Measurements from ENCODE around the gene LCN9.

Gene LCN9

GRCh38 chr9:135678236-135679017 is 15.3 kb downstream of the LCN9 start:
- no peak for DNase-seq (ENCODE audit: low spot score)
- in situ Hi-C loops (cut with MboI; ENCODE audit: low pct_unique_long_range_greater_than_20kb, low sequenced_read_pairs, unreplicated experiment): no loop called here
- TF ChIP-seq, protein P1, sequence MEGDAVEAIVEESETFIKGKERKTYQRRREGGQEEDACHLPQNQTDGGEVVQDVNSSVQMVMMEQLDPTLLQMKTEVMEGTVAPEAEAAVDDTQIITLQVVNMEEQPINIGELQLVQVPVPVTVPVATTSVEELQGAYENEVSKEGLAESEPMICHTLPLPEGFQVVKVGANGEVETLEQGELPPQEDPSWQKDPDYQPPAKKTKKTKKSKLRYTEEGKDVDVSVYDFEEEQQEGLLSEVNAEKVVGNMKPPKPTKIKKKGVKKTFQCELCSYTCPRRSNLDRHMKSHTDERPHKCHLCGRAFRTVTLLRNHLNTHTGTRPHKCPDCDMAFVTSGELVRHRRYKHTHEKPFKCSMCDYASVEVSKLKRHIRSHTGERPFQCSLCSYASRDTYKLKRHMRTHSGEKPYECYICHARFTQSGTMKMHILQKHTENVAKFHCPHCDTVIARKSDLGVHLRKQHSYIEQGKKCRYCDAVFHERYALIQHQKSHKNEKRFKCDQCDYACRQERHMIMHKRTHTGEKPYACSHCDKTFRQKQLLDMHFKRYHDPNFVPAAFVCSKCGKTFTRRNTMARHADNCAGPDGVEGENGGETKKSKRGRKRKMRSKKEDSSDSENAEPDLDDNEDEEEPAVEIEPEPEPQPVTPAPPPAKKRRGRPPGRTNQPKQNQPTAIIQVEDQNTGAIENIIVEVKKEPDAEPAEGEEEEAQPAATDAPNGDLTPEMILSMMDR (IDR thresholded peaks at IDR 0.05; ENCODE audit: extremely low read depth, insufficient read depth, missing control alignments): no peak

GRCh38 chr9:135680056-135680455 is 16.9 kb downstream of the LCN9 start:
- in situ Hi-C loops (cut with MboI; ENCODE audit: low pct_unique_long_range_greater_than_20kb, low sequenced_read_pairs, unreplicated experiment): no loop called here
- no peak for DNase-seq (ENCODE audit: low spot score)
- TF ChIP-seq, protein P1 (IDR thresholded peaks at IDR 0.05; ENCODE audit: extremely low read depth, insufficient read depth, missing control alignments): no peak

DNA sequence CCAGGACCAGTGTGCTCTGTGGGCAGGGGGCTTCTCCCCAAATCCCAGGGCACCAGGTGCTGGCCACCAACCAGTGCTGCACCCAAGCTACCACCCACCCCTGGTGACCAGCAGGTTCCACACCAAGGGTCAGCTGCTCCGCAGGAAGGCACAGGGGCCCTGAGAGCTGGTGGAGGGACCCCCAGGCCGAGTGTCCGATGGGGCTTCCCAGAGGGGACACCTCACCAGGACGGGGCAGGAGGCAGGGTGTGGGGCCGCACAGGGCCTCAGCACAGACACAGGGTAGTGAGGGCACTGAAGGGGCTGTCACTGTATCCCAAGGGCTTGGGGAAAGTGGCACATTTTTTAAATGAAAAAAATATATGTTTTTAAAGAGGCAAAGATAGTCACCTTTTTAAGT is 18.1 kb downstream of the LCN9 start:
- TF ChIP-seq, protein P1 (IDR thresholded peaks at IDR 0.05; ENCODE audit: extremely low read depth, insufficient read depth, missing control alignments): no peak
- in situ Hi-C loops (cut with MboI; ENCODE audit: low pct_unique_long_range_greater_than_20kb, low sequenced_read_pairs, unreplicated experiment): no loop called here
- DNase-seq (ENCODE audit: low spot score): no peak

GRCh38 chr9:135683401-135684034 is 20.4 kb downstream of the LCN9 start:
- TF ChIP-seq, protein P1 (IDR thresholded peaks at IDR 0.05; ENCODE audit: extremely low read depth, insufficient read depth, missing control alignments): no peak
- no peak for DNase-seq (ENCODE audit: low spot score)
- in situ Hi-C loops (cut with MboI; ENCODE audit: low pct_unique_long_range_greater_than_20kb, low sequenced_read_pairs, unreplicated experiment): no loop called here

DNA sequence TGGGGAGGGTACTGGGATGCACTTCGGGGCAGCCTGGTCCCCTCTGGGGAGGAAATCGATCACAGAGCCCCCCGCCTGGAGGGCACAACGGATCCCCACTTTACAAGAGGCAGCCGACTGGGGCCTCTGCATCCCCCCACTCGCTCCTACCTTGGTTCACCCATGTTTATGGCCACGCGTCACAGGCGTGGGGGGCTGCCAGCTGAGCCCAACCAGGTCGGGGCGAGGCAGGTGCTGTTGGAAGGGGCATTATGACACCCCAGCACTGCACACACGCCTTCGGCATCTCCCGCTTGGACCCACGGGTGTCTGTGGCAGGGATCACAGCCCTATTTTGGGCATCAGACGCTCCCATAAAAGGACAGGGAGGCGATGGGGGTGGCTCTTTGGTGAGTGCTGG is 21.6 kb downstream of the LCN9 start:
- TF ChIP-seq, protein P1 (IDR thresholded peaks at IDR 0.05; ENCODE audit: extremely low read depth, insufficient read depth, missing control alignments): no peak
- DNase-seq (ENCODE audit: low spot score): no peak
- in situ Hi-C loops (cut with MboI; ENCODE audit: low pct_unique_long_range_greater_than_20kb, low sequenced_read_pairs, unreplicated experiment): no loop called here

DNA sequence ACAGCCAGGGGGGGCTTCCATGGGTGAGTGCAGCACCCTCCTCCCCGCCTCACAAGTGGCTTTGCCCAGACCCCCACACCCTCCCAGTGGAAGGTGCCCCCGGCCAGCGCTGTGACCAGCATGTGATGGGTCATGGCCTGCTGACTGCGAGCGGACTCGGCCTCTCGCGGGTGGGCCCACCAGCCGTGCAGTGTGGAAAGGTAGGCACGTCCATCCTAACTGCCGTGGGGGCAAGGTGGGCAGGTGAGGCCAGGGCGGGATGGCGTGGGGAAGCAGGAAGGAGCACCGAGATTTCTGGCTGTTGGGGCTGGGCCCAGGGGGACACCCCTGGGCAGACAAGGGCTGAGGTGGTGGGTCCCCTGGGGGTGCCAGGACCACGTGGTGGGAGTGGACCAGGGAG is 24.1 kb downstream of the LCN9 start:
- in situ Hi-C loops (cut with MboI; ENCODE audit: low pct_unique_long_range_greater_than_20kb, low sequenced_read_pairs, unreplicated experiment): no loop called here
- TF ChIP-seq, protein P1 (IDR thresholded peaks at IDR 0.05; ENCODE audit: extremely low read depth, insufficient read depth, missing control alignments): no peak

More for the DNA sequence above, 24.1 kb downstream of the LCN9 start:
- no peak for DNase-seq (ENCODE audit: low spot score)

All from GM13977 (cell line).